Natural killer cell (primary cell): ENCODE results near the gene DNAJB1. TPM values are rescaled to one million over a fixed set of nuclear protein-coding genes. Genes with fewer than 3 reads are reported as not detected.

Source experiments
- ATAC-seq, 3 donors: fragments of 150-1000 bp in 2 of 3; fragments of 200-7000 bp in 1 of 3; cut with Tn5 transposase; 1 replicate in 1 of 3; 2 replicates in 2 of 3; pipeline ENCODE4 v1.10.0; 2021; ENCODE audit warnings: mild to moderate bottlenecking in 2 of 3, moderate library complexity in 2 of 3
- DNase-seq, 2 donors: peaks; one replicate each; pipeline versions ENCODE4 v3.0.0 to v3.0.0-alpha.2; 2013 to 2021; ENCODE audit warnings: mixed read lengths in 1 of 2
- H3K27ac ChIP-seq: one replicate; pipeline ENCODE4 v1.5.1; 2013; ENCODE audit warnings: mild to moderate bottlenecking, low read length
- H3K27me3 ChIP-seq: one replicate; pipeline ENCODE4 v1.6.1; 2013; ENCODE audit warnings: low read length; ENCODE audit not compliant: control insufficient read depth, insufficient read depth
- H3K36me3 ChIP-seq: one replicate; pipeline ENCODE4 v1.6.1; 2013; ENCODE audit warnings: low read length; ENCODE audit not compliant: control insufficient read depth, insufficient read depth
- H3K4me1 ChIP-seq: one replicate; pipeline ENCODE4 v1.6.1; 2013; ENCODE audit warnings: low read length; ENCODE audit not compliant: control insufficient read depth, insufficient read depth
- H3K4me3 ChIP-seq: one replicate; pipeline ENCODE4 v1.5.1; 2013; ENCODE audit warnings: low read length
- H3K9me3 ChIP-seq: one replicate; pipeline ENCODE4 v1.6.1; 2013; ENCODE audit warnings: low read length; ENCODE audit not compliant: control insufficient read depth, insufficient read depth
- H3K27ac Mint-ChIP-seq, 2 donors: one replicate each; pipeline ENCODE4 v1.8.0; 2022; ENCODE audit warnings: mild to moderate bottlenecking in 2 of 2, mixed read lengths in 2 of 2, moderate library complexity in 1 of 2
- H3K27me3 Mint-ChIP-seq, 2 donors: one replicate each; pipeline ENCODE4 v1.8.0; 2022; ENCODE audit warnings: low read depth in 2 of 2, mixed read lengths in 2 of 2
- H3K36me3 Mint-ChIP-seq: one replicate; pipeline ENCODE4 v1.8.0; 2022; ENCODE audit warnings: mixed read lengths
- H3K4me1 Mint-ChIP-seq, 2 donors: one replicate each; pipeline ENCODE4 v1.8.0; 2022; ENCODE audit warnings: mixed read lengths in 2 of 2
- H3K4me3 Mint-ChIP-seq: one replicate; pipeline ENCODE4 v1.8.0; 2022; ENCODE audit warnings: mild to moderate bottlenecking, moderate library complexity, mixed read lengths
- H3K9me3 Mint-ChIP-seq, 2 donors: one replicate each; pipeline ENCODE4 v1.8.0; 2022; ENCODE audit warnings: mixed read lengths in 2 of 2
- WGBS: methylation state at CpG from one replicate; pipeline ENCODE4 v1.1.7; 2013; ENCODE audit warnings: missing lambda C conversion rate; ENCODE audit not compliant: insufficient coverage; 5-methylcytosine and 5-hydroxymethylcytosine counted together
- intact Hi-C: fragments of 100-400 bp; cut with micrococcal nuclease; formaldehyde crosslinking; loops from one replicate; pipeline ENCODE4 v1.14.2; 2022
- total RNA-seq, 4 donors: library from RNA; stranded (reverse); fragments of 120-200 nt in 1 of 4; gene quantifications; one replicate each; pipeline versions ENCODE4 v1.2.3 to v1.2.4, GENCODE V29; 2013 to 2022
- TF ChIP-seq, protein P1 (sequence below): fragments of 200-600 bp; IDR thresholded peaks from one replicate; pipeline ENCODE4 v1.8.0; 2022; ENCODE audit warnings: antibody characterized with exemption

The DNAJB1 gene
- total RNA-seq, 3 donors from 2014 or later (not counting 1 experiment from before 2014, with no cell fraction given) = 148 to 238 (median 192) TPM

DNA sequence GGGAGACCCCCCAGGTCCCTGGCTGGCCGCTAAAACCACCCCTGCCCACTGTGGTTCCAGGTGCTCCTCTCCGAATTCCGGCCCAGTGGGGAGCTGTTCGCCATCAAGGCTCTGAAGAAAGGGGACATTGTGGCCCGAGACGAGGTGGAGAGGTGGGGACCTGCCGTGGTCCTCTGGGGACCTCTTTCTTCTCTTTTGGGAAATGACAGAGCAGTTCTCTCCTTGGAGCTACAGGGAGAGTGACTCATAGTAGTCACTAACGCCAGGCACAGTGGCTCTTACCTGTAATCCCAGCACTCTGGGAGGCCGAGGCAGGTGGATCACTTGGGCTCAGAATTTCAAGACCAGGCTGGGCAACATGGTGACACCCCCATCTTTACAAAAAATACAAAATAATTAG, 50.4 kb downstream of the DNAJB1 start:
- peaks cover 13% of the 10 kb centered on the region for H3K4me1 ChIP-seq
- ATAC-seq (no peak), DNase-seq (no peak)
- TF ChIP-seq, protein P1, sequence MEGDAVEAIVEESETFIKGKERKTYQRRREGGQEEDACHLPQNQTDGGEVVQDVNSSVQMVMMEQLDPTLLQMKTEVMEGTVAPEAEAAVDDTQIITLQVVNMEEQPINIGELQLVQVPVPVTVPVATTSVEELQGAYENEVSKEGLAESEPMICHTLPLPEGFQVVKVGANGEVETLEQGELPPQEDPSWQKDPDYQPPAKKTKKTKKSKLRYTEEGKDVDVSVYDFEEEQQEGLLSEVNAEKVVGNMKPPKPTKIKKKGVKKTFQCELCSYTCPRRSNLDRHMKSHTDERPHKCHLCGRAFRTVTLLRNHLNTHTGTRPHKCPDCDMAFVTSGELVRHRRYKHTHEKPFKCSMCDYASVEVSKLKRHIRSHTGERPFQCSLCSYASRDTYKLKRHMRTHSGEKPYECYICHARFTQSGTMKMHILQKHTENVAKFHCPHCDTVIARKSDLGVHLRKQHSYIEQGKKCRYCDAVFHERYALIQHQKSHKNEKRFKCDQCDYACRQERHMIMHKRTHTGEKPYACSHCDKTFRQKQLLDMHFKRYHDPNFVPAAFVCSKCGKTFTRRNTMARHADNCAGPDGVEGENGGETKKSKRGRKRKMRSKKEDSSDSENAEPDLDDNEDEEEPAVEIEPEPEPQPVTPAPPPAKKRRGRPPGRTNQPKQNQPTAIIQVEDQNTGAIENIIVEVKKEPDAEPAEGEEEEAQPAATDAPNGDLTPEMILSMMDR = no peak
- Mint-ChIP-seq H3K36me3 (no peaks in the 10 kb centered on the region), H3K27ac (peak overlapping the region in 1 of 2 donors; percentile 22), H3K27me3 (peaks cover 0 to 3% of the 10 kb centered on the region in 2 donors), H3K4me1 (peaks cover 8 to 13% of the 10 kb centered on the region in 2 donors), H3K9me3 (no peaks in the 10 kb centered on the region), H3K4me3 (no peak overlapping the region)
- H3K27ac ChIP-seq = no peak overlapping the region
- WGBS = 86% methylated on average over 9 of the region's 9 CpGs
- no peak overlapping the region for H3K4me3 ChIP-seq
- peaks cover 70% of the 10 kb centered on the region for H3K36me3 ChIP-seq
- H3K9me3 ChIP-seq = no peaks in the 10 kb centered on the region
- intact Hi-C loops = no loop called here
- H3K27me3 ChIP-seq = no peaks in the 10 kb centered on the region

DNA sequence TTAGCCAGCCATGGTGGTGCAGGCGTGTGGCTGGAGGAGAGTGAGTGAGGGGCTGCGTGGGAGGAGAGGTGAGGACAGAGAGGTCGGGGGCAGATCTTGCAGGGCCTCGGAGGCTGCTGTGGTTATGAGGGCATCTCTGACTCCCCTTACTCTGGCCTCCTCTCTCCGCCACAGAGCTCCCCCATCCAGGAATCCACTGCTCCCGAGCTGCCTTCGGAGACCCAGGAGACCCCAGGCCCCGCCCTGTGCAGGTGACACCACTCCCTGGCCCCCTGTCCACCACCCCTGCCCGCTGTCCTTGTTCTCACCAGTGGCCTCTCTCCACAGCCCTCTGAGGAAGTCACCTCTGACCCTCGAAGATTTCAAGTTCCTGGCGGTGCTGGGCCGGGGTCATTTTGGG, 50.8 kb downstream of the DNAJB1 start:
- H3K36me3 ChIP-seq = peaks cover 74% of the 10 kb centered on the region
- H3K4me1 ChIP-seq = peaks cover 9% of the 10 kb centered on the region
- no peaks in the 10 kb centered on the region for H3K9me3 Mint-ChIP-seq
- no peak overlapping the region for H3K4me3 Mint-ChIP-seq
- H3K4me3 ChIP-seq = no peak overlapping the region
- 92% methylated on average over 11 of the region's 12 CpGs for WGBS
- no peaks in the 10 kb centered on the region for H3K27me3 Mint-ChIP-seq
- intact Hi-C loops = no loop called here
- TF ChIP-seq, protein P1 = no peak
- peak overlapping the region in 1 of 2 donors; percentile 22 for H3K27ac Mint-ChIP-seq
- no peaks in the 10 kb centered on the region for H3K36me3 Mint-ChIP-seq
- H3K4me1 Mint-ChIP-seq = peaks cover 4 to 9% of the 10 kb centered on the region in 2 donors
- H3K27me3 ChIP-seq = no peaks in the 10 kb centered on the region
- ATAC-seq = no peak
- no peak overlapping the region for H3K27ac ChIP-seq
- H3K9me3 ChIP-seq = no peaks in the 10 kb centered on the region
- no peak for DNase-seq

Other genes with a start within 250 kb of the DNAJB1 start
- 1,000 to 10,000 TPM; 1,036 to 1,703 (median 1,382) TPM for gene ADGRE5, start 137.0 kb downstream of the DNAJB1 start, total RNA-seq
- gene DDX39A, start 99.1 kb downstream of the DNAJB1 start, total RNA-seq = 100 to 1,000 TPM; 397 to 569 (median 557) TPM
- gene PKN1, start 85.1 kb downstream of the DNAJB1 start, total RNA-seq = 100 to 1,000 TPM; 323 to 351 (median 350) TPM
- under 1 TPM in 2 of 3 donors, not detected in 1; 0.35 to 0.73 TPM for gene PTGER1, start 43.0 kb downstream of the DNAJB1 start, total RNA-seq
- 10 to 100 TPM; 25.3 to 34.5 (median 31.4) TPM for gene GIPC1, start 22.3 kb downstream of the DNAJB1 start, total RNA-seq
- 100 to 1,000 TPM; 123 to 158 (median 131) TPM for gene TECR, start 11.2 kb upstream of the DNAJB1 start, total RNA-seq
- 100 to 1,000 TPM in 2 of 3 donors, 10 to 100 TPM in 1; 97.1 to 120 (median 108) TPM for gene NDUFB7, start 53.7 kb upstream of the DNAJB1 start, total RNA-seq
- gene CLEC17A, start 64.7 kb upstream of the DNAJB1 start, total RNA-seq = 1 to 10 TPM in 1 of 3 donors, under 1 TPM in 2; 0.18 to 1.5 (median 0.45) TPM
- gene ADGRE3, start 156.4 kb upstream of the DNAJB1 start, total RNA-seq = 1 to 10 TPM in 2 of 3 donors, under 1 TPM in 1; 0.59 to 9.1 (median 1.0) TPM
- gene ZNF333, start 171.7 kb upstream of the DNAJB1 start, total RNA-seq = 10 to 100 TPM; 25.9 to 37.9 (median 31.6) TPM